Hepatocyte (in vitro differentiated cells): Measurements from ENCODE around the gene DENND6B. TPM values are rescaled to one million over a fixed set of nuclear protein-coding genes. Genes with fewer than 3 reads are reported as not detected.

Experiments used
- DNase-seq: peaks from one replicate; pipeline ENCODE4 v3.0.0-alpha.2; 2016; ENCODE audit warnings: low spot score
- H2AFZ ChIP-seq: fragments of 200-600 bp; sonication (generic); 2 replicates; pipeline ENCODE4 v1.6.0; 2016; ENCODE audit warnings: antibody characterized with exemption, mild to moderate bottlenecking
- H3K27ac ChIP-seq: fragments of 200-600 bp; sonication (generic); 2 replicates; pipeline ENCODE4 v1.5.1; 2016; ENCODE audit warnings: mild to moderate bottlenecking
- H3K27me3 ChIP-seq: fragments of 200-600 bp; sonication (generic); 2 replicates; pipeline ENCODE4 v1.6.1; 2016
- H3K36me3 ChIP-seq: fragments of 200-600 bp; sonication (generic); replicated peaks from 2 replicates; pipeline ENCODE4 v1.5.1; 2016; ENCODE audit warnings: low read depth; ENCODE audit not compliant: insufficient read depth
- H3K4me1 ChIP-seq: fragments of 200-600 bp; sonication (generic); 2 replicates; pipeline ENCODE4 v1.5.1; 2016; ENCODE audit warnings: mild to moderate bottlenecking, moderate library complexity; ENCODE audit not compliant: insufficient read depth
- H3K4me2 ChIP-seq: fragments of 200-600 bp; sonication (generic); 2 replicates; pipeline ENCODE4 v1.6.0; 2016
- H3K4me3 ChIP-seq: fragments of 200-600 bp; sonication (generic); 2 replicates; pipeline ENCODE4 v1.5.1; 2016; ENCODE audit warnings: mild to moderate bottlenecking
- H3K79me2 ChIP-seq: fragments of 200-600 bp; sonication (generic); 2 replicates; pipeline ENCODE4 v1.6.0; 2017; ENCODE audit warnings: mild to moderate bottlenecking
- H3K9me2 ChIP-seq: fragments of 200-600 bp; sonication (generic); replicated peaks from 2 replicates; pipeline ENCODE4 v1.6.0; 2017; ENCODE audit warnings: mild to moderate bottlenecking; ENCODE audit not compliant: insufficient read depth
- H3K9me3 ChIP-seq: fragments of 200-600 bp; sonication (generic); 2 replicates; pipeline ENCODE4 v1.5.1; 2016; ENCODE audit warnings: low read depth, mild to moderate bottlenecking
- H4K20me1 ChIP-seq: fragments of 200-600 bp; sonication (generic); 2 replicates; pipeline ENCODE4 v1.6.0; 2016; ENCODE audit warnings: mild to moderate bottlenecking; ENCODE audit not compliant: insufficient read depth, poor library complexity, severe bottlenecking
- EZH2 ChIP-seq: fragments of 200-600 bp; sonication (generic); IDR thresholded peaks from 2 replicates; pipeline ENCODE4 v1.6.1; 2016; ENCODE audit warnings: antibody characterized with exemption, mild to moderate bottlenecking, borderline replicate concordance
- EZH2phosphoT487 ChIP-seq: fragments of 200-600 bp; sonication (generic); IDR thresholded peaks from one replicate; pipeline ENCODE4 v1.6.1; 2018; ENCODE audit warnings: antibody characterized with exemption, mild to moderate bottlenecking, low read depth, moderate library complexity; ENCODE audit not compliant: unreplicated experiment, severe bottlenecking
- WGBS: methylation state at CpG from one replicate; pipeline ENCODE4 v1.1.6; 2016; ENCODE audit warnings: low lambda C conversion rate; ENCODE audit errors: missing lambda C conversion rate; 5-methylcytosine and 5-hydroxymethylcytosine counted together
- polyA plus RNA-seq: library from polyadenylated mRNA; unstranded; fragments of >200 nt; fragmentation: Nextera tagmentation; extraction: Ambion mirVana; gene quantifications from 2 replicates; pipeline ENCODE4 v1.2.1, GENCODE V29; 2016
- total RNA-seq: library from RNA; depleted of rRNA; stranded (reverse); fragments of >200 nt; gene quantifications from 2 replicates; pipeline ENCODE4 v1.2.3, GENCODE V29; 2014
- TF ChIP-seq, protein P1 (sequence below): fragments of 200-600 bp; sonication (generic); IDR thresholded peaks from 2 replicates; pipeline ENCODE4 v1.5.1; 2016; ENCODE audit warnings: antibody characterized with exemption, mild to moderate bottlenecking; ENCODE audit not compliant: poor library complexity

The DENND6B gene
- total and polyA plus RNA-seq, 2 experiments from 2014 or later: 3.3 to 8.7 TPM

GRCh38 chr22:50289151-50289941 is 37.5 kb downstream of the DENND6B start:
- Histone ChIP-seq H3K9me2 (no peaks in the 10 kb centered on the region), H3K9me3 (no peaks in the 10 kb centered on the region), H3K36me3 (no peaks in the 10 kb centered on the region), H3K27me3 (no peaks in the 10 kb centered on the region), H3K4me2 (no peak overlapping the region), H2AFZ (no peak overlapping the region), H3K4me1 (peaks cover 22% of the 10 kb centered on the region), H3K79me2 (peaks cover 73% of the 10 kb centered on the region), H4K20me1 (peaks cover 55% of the 10 kb centered on the region), H3K4me3 (no peak overlapping the region), H3K27ac (no peak overlapping the region)
- 98% methylated on average over 52 of the region's 57 CpGs for WGBS
- DNase-seq: no peak
- TF ChIP-seq, protein P1, sequence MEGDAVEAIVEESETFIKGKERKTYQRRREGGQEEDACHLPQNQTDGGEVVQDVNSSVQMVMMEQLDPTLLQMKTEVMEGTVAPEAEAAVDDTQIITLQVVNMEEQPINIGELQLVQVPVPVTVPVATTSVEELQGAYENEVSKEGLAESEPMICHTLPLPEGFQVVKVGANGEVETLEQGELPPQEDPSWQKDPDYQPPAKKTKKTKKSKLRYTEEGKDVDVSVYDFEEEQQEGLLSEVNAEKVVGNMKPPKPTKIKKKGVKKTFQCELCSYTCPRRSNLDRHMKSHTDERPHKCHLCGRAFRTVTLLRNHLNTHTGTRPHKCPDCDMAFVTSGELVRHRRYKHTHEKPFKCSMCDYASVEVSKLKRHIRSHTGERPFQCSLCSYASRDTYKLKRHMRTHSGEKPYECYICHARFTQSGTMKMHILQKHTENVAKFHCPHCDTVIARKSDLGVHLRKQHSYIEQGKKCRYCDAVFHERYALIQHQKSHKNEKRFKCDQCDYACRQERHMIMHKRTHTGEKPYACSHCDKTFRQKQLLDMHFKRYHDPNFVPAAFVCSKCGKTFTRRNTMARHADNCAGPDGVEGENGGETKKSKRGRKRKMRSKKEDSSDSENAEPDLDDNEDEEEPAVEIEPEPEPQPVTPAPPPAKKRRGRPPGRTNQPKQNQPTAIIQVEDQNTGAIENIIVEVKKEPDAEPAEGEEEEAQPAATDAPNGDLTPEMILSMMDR: no peak
- TF ChIP-seq EZH2phosphoT487 (no peak), EZH2 (no peak)

GRCh38 chr22:50287731-50288130 is 39.1 kb downstream of the DENND6B start:
- Histone ChIP-seq H3K4me1 (peaks cover 9% of the 10 kb centered on the region), H3K27ac (no peak overlapping the region), H3K79me2 (peaks cover 59% of the 10 kb centered on the region), H4K20me1 (peaks cover 45% of the 10 kb centered on the region), H3K9me2 (no peaks in the 10 kb centered on the region), H3K36me3 (no peaks in the 10 kb centered on the region), H3K4me2 (no peak overlapping the region), H3K9me3 (no peaks in the 10 kb centered on the region), H3K27me3 (no peaks in the 10 kb centered on the region), H3K4me3 (no peak overlapping the region), H2AFZ (no peak overlapping the region)
- over 99% methylated on average over 21 of the region's 31 CpGs for WGBS
- TF ChIP-seq, protein P1: no peak
- no peak for TF ChIP-seq EZH2
- no peak for TF ChIP-seq EZH2phosphoT487
- DNase-seq: no peak

DNA sequence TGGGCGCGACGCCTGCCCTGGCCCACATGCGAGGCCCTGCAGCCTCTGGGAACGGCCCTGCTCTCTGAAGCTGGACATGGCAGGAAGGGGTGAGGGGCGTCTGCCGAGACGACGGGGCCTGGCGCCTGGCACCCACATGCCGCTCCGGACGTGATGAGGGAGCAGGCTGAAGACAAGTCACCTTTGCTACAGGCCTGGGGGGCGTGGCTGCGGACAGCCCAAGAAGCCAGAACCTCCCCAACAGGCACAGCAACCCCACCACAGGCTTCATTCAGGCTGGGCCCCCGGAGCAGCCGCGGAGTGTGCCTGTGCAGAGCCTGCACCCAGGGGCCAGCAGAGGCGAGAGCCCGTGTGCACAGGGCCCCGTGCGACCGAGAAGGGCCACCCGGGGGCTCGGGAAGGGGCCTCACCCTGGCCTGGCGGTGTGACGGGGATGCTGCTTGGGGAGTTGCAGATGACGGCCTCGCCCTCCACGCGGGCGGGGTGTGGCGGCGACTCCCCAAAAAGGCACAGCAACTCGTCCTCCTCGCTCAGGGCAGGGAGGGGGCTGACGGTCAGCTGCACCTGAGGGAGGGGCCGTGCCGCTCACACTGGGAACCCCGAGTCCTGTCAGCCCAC is 40.0 kb downstream of the DENND6B start:
- H3K27me3 ChIP-seq: no peaks in the 10 kb centered on the region
- no peak for TF ChIP-seq EZH2phosphoT487
- TF ChIP-seq, protein P1: no peak
- H3K9me2 ChIP-seq: no peaks in the 10 kb centered on the region
- H4K20me1 ChIP-seq: peaks cover 36% of the 10 kb centered on the region
- no peak overlapping the region for H3K27ac ChIP-seq
- H3K36me3 ChIP-seq: no peaks in the 10 kb centered on the region
- WGBS: 94% methylated on average over 40 of the region's 40 CpGs
- peaks cover 12% of the 10 kb centered on the region for H3K4me1 ChIP-seq
- no peaks in the 10 kb centered on the region for H3K9me3 ChIP-seq
- no peak overlapping the region for H3K4me2 ChIP-seq
- H3K79me2 ChIP-seq: peaks cover 50% of the 10 kb centered on the region
- H3K4me3 ChIP-seq: no peak overlapping the region
- no peak for DNase-seq
- no peak overlapping the region for H2AFZ ChIP-seq
